Panc1 (cell line): ENCODE results near the gene KCNH5. TPM values are rescaled to one million over a fixed set of nuclear protein-coding genes. Genes with fewer than 3 reads are reported as not detected.

ENCODE experiments used
- ATAC-seq: fragments of 200-7000 bp; cut with Tn5 transposase; 2 replicates; pipeline ENCODE4 v1.9.1; 2020; ENCODE audit warnings: mild to moderate bottlenecking, moderate library complexity
- BruUV-seq: library from RNA; stranded (reverse); fragments of 400-500 nt; replicated peaks from 2 replicates; lab custom pipeline; 2021; lab: Mats Ljungman, UMichigan
- CTCF ChIA-PET: fragments of 300-600 bp; sonication (Branson Sonifier 250); formaldehyde crosslinking; loops from one replicate; lab custom pipeline; 2022; ENCODE audit warnings: antibody characterized with exemption; lab: Charles Lee
- POLR2A ChIA-PET: fragments of 300-600 bp; sonication (Branson Sonifier 250); formaldehyde crosslinking; loops from one replicate; lab custom pipeline; 2022; ENCODE audit warnings: antibody characterized with exemption; lab: Charles Lee
- DNase-seq: peaks from one replicate; pipeline ENCODE4 v3.0.0-alpha.2; 2010; ENCODE audit warnings: low read depth, low spot score
- H3K27ac ChIP-seq: 2 replicates; pipeline ENCODE4 v1.5.1; 2011; ENCODE audit warnings: mild to moderate bottlenecking, low read length, inconsistent platforms
- H3K27me3 ChIP-seq: fragments of 200-500 bp; sonication (Bioruptor generic); 2 replicates; pipeline ENCODE4 v1.6.0; 2014; ENCODE audit warnings: low read length, inconsistent platforms; ENCODE audit not compliant: control insufficient read depth, insufficient read depth
- H3K36me3 ChIP-seq: fragments of 200-500 bp; sonication (Bioruptor generic); 2 replicates; pipeline ENCODE4 v1.5.1; 2014; ENCODE audit warnings: inconsistent platforms, mild to moderate bottlenecking, low read length, moderate library complexity; ENCODE audit not compliant: control insufficient read depth, insufficient read depth
- H3K4me1 ChIP-seq: 2 replicates; pipeline ENCODE4 v1.5.1; 2011; ENCODE audit warnings: inconsistent platforms, mild to moderate bottlenecking, low read length, moderate library complexity; ENCODE audit not compliant: control insufficient read depth, insufficient read depth
- H3K4me3 ChIP-seq, 2 experiments: 2 replicates each; pipeline ENCODE4 v1.5.1; 2011 to 2012; ENCODE audit warnings: low read depth in 2 of 2, low read length in 2 of 2, mild to moderate bottlenecking in 2 of 2, inconsistent platforms in 1 of 2, moderate library complexity in 1 of 2
- H3K9me3 ChIP-seq: fragments of 200-500 bp; sonication (Bioruptor generic); 2 replicates; pipeline ENCODE4 v1.5.1; 2014; ENCODE audit warnings: low read depth, mild to moderate bottlenecking, inconsistent platforms, low read length, moderate library complexity; ENCODE audit not compliant: control insufficient read depth, insufficient read depth
- CTCF ChIP-seq: fragments of 450-650 bp; IDR thresholded peaks from 2 replicates; pipeline ENCODE4 v1.5.1; 2017; ENCODE audit warnings: mild to moderate bottlenecking
- POLR2AphosphoS5 ChIP-seq: IDR thresholded peaks from 2 replicates; pipeline ENCODE4 v1.6.1; 2012; ENCODE audit warnings: mild to moderate bottlenecking, low read depth, low read length, moderate library complexity
- REST ChIP-seq, 2 experiments: IDR thresholded peaks; 2 replicates each; pipeline ENCODE4 v1.6.1; 2011 to 2012; ENCODE audit warnings: low read depth in 2 of 2, control low read depth in 1 of 2, low read length in 1 of 2, mild to moderate bottlenecking in 1 of 2, moderate library complexity in 1 of 2; ENCODE audit not compliant: insufficient read depth in 1 of 2
- SIN3A ChIP-seq: IDR thresholded peaks from 2 replicates; pipeline ENCODE4 v1.6.1; 2012; ENCODE audit warnings: low read depth, mild to moderate bottlenecking, low read length, moderate library complexity, borderline replicate concordance; ENCODE audit not compliant: insufficient read depth
- TCF7L2 ChIP-seq: IDR thresholded peaks from 2 replicates; pipeline ENCODE4 v1.6.1; 2011; ENCODE audit warnings: mild to moderate bottlenecking, low read depth, low read length, inconsistent platforms
- in situ Hi-C: cut with HindIII; loops from 2 replicates; pipeline ENCODE4 v1.10.0; 2016; ENCODE audit warnings: low sequenced_read_pairs, low pct_unique_long_range_greater_than_20kb
- intact Hi-C: fragments of 100-400 bp; cut with micrococcal nuclease; formaldehyde crosslinking; loops from one replicate; pipeline ENCODE4 v1.10.0; 2022; ENCODE audit not compliant: unreplicated experiment
- total RNA-seq: library from RNA; stranded (reverse); gene quantifications from one replicate; pipeline ENCODE4 v1.2.1, GENCODE V29; 2021; ENCODE audit not compliant: unreplicated experiment

Gene KCNH5
- total RNA-seq, 1 experiment from 2014 or later: not detected

- POLR2A ChIA-PET: no interaction called here
- intact Hi-C loops: no loop called here
- no peak overlapping the region for H3K4me3 ChIP-seq
- H3K27ac ChIP-seq: no peak overlapping the region
- ATAC-seq (no peak), DNase-seq (no peak)
- no peaks in the 10 kb centered on the region for H3K27me3 ChIP-seq
- H3K9me3 ChIP-seq: no peaks in the 10 kb centered on the region
- TF ChIP-seq POLR2AphosphoS5 (no peak), REST (IDR thresholded peaks at IDR 0.05; ENCODE audit: insufficient read depth in 1 of 2, low read depth in 2 of 2, low read length in 1 of 2) (no peak), CTCF (no peak)
- in situ Hi-C loops: no loop called here
- no peaks in the 10 kb centered on the region for H3K4me1 ChIP-seq
- no TSS peak for BruUV-seq
- CTCF ChIA-PET: no interaction called here
- no peaks in the 10 kb centered on the region for H3K36me3 ChIP-seq
Observed at GRCh38 chr14:63032076-63032475, 13.2 kb downstream of the KCNH5 start.

- no peak overlapping the region for H3K27ac ChIP-seq
- TF ChIP-seq REST (IDR thresholded peaks at IDR 0.05; ENCODE audit: insufficient read depth in 1 of 2, low read depth in 2 of 2, low read length in 1 of 2) (no peak), POLR2AphosphoS5 (no peak), CTCF (no peak), TCF7L2 (no peak), SIN3A (no peak)
- BruUV-seq: no TSS peak
- ChIA-PET POLR2A (no interaction called here), CTCF (no interaction called here)
- ATAC-seq (no peak), DNase-seq (no peak)
- in situ Hi-C loops (no loop called here), intact Hi-C loops (no loop called here)
- H3K9me3 ChIP-seq: no peaks in the 10 kb centered on the region
- H3K36me3 ChIP-seq: no peaks in the 10 kb centered on the region
- no peaks in the 10 kb centered on the region for H3K27me3 ChIP-seq
- H3K4me3 ChIP-seq: no peak overlapping the region
- H3K4me1 ChIP-seq: no peaks in the 10 kb centered on the region
Observed at GRCh38 chr14:63030113-63030512, 15.1 kb downstream of the KCNH5 start.
